ENCODE measurements around the gene N4BP3. TPM values are rescaled to one million over a fixed set of nuclear protein-coding genes. Genes with fewer than 3 reads are reported as not detected.
A peak's percentile ranks its signal among the peaks of the same experiment; 100 is the strongest.

The N4BP3 gene
- total RNA-seq, 4 donors from 2014 or later, result 0.84 to 1.3 (median 0.94) TPM

GRCh38 chr5:178117923-178118701 is 4.8 kb downstream of the N4BP3 start:
- Histone ChIP-seq H3K4me1 (peaks cover 0 to 39% (median 20%) of the 10 kb centered on the region in 4 donors), H3K27ac (no peak overlapping the region), H3K9me3 (no peaks in the 10 kb centered on the region), H3K4me3 (no peak overlapping the region), H3K36me3 (no peaks in the 10 kb centered on the region), H3K27me3 (peaks cover 0 to 87% of the 10 kb centered on the region in 2 donors)
- WGBS, 2 donors, result 69 to 80% methylated on average over 17 to 18 of the region's 18 CpGs
- DNase-seq (ENCODE audit: low spot score in 2 of 2), result no peak
- TF ChIP-seq, protein P1, sequence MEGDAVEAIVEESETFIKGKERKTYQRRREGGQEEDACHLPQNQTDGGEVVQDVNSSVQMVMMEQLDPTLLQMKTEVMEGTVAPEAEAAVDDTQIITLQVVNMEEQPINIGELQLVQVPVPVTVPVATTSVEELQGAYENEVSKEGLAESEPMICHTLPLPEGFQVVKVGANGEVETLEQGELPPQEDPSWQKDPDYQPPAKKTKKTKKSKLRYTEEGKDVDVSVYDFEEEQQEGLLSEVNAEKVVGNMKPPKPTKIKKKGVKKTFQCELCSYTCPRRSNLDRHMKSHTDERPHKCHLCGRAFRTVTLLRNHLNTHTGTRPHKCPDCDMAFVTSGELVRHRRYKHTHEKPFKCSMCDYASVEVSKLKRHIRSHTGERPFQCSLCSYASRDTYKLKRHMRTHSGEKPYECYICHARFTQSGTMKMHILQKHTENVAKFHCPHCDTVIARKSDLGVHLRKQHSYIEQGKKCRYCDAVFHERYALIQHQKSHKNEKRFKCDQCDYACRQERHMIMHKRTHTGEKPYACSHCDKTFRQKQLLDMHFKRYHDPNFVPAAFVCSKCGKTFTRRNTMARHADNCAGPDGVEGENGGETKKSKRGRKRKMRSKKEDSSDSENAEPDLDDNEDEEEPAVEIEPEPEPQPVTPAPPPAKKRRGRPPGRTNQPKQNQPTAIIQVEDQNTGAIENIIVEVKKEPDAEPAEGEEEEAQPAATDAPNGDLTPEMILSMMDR (IDR thresholded peaks at IDR 0.05), result no peak
- TF ChIP-seq POLR2A (IDR thresholded peaks at IDR 0.05) (no peak), EP300 (IDR thresholded peaks at IDR 0.05) (no peak)

DNA sequence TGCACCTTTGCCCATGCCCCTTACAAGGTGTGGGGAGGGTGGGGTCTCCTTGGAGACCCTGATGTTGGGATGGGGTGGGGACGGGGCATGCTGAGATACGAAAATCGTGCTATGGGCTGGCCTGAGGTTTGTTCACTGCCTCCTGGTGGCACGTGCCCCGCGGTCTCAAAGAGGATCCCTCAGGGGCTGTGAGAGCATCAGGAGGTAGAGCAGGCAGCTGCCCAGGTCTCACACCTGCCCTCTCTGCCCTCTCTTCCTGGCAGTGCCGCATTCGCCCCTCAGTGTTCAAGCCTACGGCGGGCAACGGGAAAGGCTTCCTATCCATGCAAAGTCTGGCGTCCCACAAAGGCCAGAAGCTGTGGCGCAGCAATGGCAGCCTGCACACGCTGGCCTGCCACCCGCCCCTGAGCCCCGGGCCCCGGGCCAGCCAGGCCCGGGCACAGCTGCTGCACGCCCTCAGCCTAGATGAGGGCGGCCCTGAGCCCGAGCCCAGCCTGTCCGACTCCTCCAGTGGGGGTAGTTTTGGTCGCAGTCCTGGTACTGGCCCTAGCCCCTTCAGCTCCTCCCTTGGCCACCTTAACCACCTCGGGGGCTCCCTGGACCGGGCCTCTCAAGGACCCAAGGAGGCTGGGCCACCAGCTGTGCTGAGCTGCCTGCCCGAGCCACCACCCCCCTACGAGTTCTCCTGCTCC is 6.7 kb downstream of the N4BP3 start:
- Histone ChIP-seq H3K9me3 (no peaks in the 10 kb centered on the region), H3K4me3 (no peak overlapping the region), H3K4me1 (peaks cover 0 to 20% (median 9%) of the 10 kb centered on the region in 4 donors), H3K27ac (no peak overlapping the region), H3K27me3 (peaks cover 0 to 71% of the 10 kb centered on the region in 2 donors), H3K36me3 (no peaks in the 10 kb centered on the region)
- TF ChIP-seq EP300 (IDR thresholded peaks at IDR 0.05) (no peak), POLR2A (IDR thresholded peaks at IDR 0.05) (no peak)
- TF ChIP-seq, protein P1 (IDR thresholded peaks at IDR 0.05), result no peak
- WGBS, 2 donors, result 88 to 91% methylated on average over 18 to 21 of the region's 27 CpGs
- DNase-seq (ENCODE audit: low spot score in 2 of 2), result no peak

DNA sequence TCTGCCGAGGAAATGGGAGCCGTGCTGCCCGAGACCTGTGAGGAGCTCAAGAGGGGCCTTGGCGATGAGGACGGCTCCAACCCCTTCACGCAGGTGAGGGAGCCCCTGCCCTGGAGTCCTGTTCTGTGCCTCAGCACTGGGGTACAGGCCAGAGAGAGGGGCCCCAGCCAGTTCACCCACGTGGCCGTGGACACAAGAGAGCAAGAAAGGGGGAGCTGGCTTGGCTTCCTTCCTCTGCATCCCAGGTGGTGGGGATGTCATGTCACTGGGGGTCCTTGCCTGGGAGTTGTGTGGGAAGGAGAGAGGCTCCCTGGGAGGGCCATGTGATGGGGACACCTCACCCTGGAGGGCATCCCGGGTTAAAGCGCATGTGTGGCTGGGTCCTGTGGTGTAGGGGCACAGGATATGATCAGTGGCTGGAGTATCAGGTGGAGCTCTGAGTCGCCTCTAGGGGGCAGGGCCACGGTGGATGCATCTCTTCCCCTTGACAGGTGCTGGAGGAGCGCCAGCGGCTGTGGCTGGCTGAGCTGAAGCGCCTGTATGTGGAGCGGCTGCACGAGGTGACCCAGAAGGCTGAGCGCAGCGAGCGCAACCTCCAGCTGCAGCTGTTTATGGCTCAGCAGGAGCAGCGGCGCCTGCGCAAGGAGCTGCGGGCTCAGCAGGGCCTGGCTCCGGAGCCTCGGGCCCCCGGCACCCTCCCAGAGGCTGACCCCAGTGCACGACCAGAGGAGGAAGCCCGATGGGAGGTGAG is 7.5 kb downstream of the N4BP3 start:
- DNase-seq (ENCODE audit: low spot score in 2 of 2), result peak; percentile 21 to 40
- H3K4me3 ChIP-seq, result peak overlapping the region in 2 of 4 donors; percentile 18 to 28
- TF ChIP-seq EP300 (IDR thresholded peaks at IDR 0.05), result no peak
- TF ChIP-seq, protein P1 (IDR thresholded peaks at IDR 0.05), result peak in 2 of 5 experiments; percentile 6 to 43

GRCh38 chr5:178121391-178122276 is 8.3 kb downstream of the N4BP3 start:
- peak overlapping the region in 2 of 4 donors; percentile 18 to 28 for H3K4me3 ChIP-seq
- no peak for DNase-seq (ENCODE audit: low spot score in 2 of 2)
- peaks cover 0 to 19% (median 8%) of the 10 kb centered on the region in 4 donors for H3K4me1 ChIP-seq

More for the DNA sequence above, 7.5 kb downstream of the N4BP3 start:
- Histone ChIP-seq H3K27me3 (peaks cover 0 to 64% of the 10 kb centered on the region in 2 donors), H3K27ac (no peak overlapping the region), H3K9me3 (no peaks in the 10 kb centered on the region), H3K36me3 (no peaks in the 10 kb centered on the region), H3K4me1 (peaks cover 0 to 17% (median 7%) of the 10 kb centered on the region in 4 donors)
- 47 to 51% methylated on average over 28 to 29 of the region's 29 CpGs for WGBS, 2 donors

More at GRCh38 chr5:178121391-178122276, 8.3 kb downstream of the N4BP3 start:
- Histone ChIP-seq H3K27me3 (peaks cover 0 to 56% of the 10 kb centered on the region in 2 donors), H3K9me3 (no peaks in the 10 kb centered on the region), H3K27ac (no peak overlapping the region), H3K36me3 (no peaks in the 10 kb centered on the region)
- TF ChIP-seq, protein P1 (IDR thresholded peaks at IDR 0.05), result no peak
- no peak for TF ChIP-seq EP300 (IDR thresholded peaks at IDR 0.05)
- no peak for TF ChIP-seq POLR2A (IDR thresholded peaks at IDR 0.05)
- WGBS, 2 donors, result 63 to 78% methylated on average over 38 of the region's 38 CpGs
